HuH-7.5 (cell line): ENCODE data around the gene SLC22A3.

ENCODE experiments used
- DNase-seq: peaks from one replicate; pipeline ENCODE4 v3.0.0; 2011; ENCODE audit warnings: low spot score

SLC22A3 gene

DNA sequence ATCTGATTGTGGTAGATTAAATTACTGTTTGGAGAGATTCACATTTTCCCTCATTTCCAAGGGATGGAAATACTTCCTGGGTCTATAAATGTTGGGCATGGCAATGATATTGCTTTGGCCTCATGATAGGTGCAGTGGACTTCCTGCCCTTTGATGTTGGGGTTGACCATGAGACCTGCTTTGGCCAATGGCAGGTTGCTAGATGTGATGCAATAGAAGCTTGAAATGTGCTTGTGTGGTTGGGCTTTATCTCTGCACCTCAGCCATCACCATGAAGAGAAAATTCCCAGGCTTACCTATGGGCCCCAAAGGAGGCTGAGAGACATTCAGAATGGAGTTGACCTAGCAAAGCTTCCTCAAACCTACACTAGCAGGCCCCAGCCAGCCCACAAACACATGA lies 69.4 kb downstream of the SLC22A3 start:
- DNase-seq = no peak

GRCh38 chr6:160418370-160418769 lies 70.2 kb downstream of the SLC22A3 start:
- DNase-seq = no peak

DNA sequence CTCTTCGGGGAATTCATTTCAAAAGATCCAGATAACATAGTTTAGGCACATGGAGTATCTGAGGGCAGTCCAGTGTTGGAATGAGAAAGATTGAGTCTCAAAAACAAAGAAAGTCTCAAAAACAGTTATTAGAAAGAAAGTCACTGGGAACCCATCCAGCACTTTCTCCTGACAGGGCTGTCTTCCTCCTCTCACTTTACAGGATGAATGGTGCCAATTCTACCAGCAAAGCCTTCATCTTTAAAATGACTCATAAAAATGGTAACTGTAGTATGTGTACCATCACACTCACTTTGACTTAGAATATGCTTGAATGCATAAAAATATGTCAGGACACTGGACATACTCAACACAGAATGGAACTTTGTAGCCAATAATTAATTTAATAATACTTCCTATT lies 71.3 kb downstream of the SLC22A3 start:
- no peak for DNase-seq

- no peak for DNase-seq
Observed at GRCh38 chr6:160420253-160420968, 72.2 kb downstream of the SLC22A3 start.

- DNase-seq = no peak
Observed at GRCh38 chr6:160420969-160421556, 72.9 kb downstream of the SLC22A3 start.

DNA sequence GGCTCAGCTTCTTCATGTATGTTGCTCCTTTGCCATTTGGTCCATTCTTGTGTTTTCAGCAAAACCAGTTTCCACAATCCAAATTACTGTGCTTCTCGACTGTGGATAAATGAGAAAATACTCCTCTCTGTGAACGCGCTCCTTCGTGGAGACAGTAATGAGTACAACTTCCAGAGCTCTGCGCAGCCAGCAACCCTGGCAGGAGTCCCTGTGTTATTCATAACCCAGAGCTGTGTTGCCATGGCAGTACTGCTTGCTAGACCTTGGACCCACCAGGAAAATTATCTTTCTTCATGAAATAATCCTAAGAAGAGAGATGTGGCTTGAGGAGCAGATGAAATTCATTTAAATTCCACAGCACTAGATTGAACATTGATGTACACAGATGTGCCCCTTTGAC lies 73.7 kb downstream of the SLC22A3 start:
- DNase-seq = no peak

DNA sequence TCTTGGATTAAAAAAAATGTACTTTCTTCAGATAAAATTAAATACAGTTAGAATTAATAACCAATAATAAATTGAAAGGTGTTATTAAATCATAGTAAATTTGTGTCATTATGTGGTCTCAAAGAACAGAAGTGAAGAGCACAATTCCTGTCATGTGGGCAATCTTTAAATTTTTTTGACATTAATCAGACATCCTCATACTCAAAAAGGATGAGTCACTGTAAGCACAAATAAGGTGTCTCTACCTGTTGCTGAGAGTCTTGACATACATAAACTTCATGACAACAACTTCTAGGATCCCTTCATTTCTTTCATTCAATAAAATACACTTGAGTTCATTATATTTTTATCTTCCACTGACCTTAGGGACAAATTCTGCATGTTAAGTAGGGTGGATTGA lies 76.1 kb downstream of the SLC22A3 start:
- no peak for DNase-seq

- no peak for DNase-seq
Observed at GRCh38 chr6:160426136-160426535, 78.0 kb downstream of the SLC22A3 start.

- DNase-seq = no peak
Observed at GRCh38 chr6:160427312-160428068, 79.3 kb downstream of the SLC22A3 start.

DNA sequence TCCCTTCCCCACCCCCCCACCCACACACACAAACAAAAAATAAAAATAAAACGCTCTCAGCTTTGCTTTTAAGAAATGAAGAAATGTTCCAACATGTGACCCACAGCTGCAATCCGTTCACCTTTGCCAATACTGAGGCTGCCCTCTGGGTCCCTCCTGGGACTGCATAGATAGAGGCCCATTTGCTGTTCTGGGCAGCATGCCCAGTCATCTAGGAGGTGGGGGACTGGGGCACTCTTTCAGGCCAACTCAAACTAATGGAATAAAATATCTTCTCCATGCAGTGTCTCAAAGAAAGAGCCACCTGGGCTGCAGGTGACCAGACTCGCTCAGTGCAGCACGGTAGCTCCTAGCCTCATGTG lies 79.9 kb downstream of the SLC22A3 start:
- no peak for DNase-seq

- DNase-seq = no peak
Observed at GRCh38 chr6:160428818-160429619, 80.8 kb downstream of the SLC22A3 start.

DNA sequence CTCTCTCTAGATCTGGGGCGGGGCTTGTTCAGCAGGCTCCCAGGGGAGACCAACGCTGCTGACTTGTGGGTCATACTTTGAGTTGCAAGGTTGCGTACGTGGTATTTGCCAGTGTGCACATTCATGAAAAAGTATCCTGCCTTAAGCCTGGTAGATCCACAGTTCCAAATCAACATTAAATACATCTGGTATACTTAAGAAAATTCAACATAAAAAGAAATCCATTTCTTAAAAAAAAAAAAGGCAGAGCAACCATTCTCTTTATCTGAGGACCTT lies 81.4 kb downstream of the SLC22A3 start:
- no peak for DNase-seq

DNA sequence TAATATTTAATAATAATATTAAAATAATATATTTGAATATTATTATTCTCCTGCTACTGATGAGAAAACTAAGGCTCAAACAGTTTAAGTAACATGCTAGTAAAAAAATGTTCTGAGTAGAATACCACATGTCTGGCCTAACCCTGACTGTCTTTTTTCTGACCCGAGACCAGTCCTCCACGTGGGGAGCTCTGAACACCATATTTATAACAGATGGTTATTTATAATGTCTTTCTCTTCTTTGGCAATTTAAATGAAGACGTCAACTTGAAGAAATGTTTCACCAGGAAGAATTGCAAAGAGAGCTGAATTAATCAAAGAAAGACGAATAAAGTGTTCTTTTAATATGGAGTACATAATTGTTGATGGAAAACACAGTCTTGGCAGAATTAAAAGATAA lies 82.0 kb downstream of the SLC22A3 start:
- no peak for DNase-seq

DNA sequence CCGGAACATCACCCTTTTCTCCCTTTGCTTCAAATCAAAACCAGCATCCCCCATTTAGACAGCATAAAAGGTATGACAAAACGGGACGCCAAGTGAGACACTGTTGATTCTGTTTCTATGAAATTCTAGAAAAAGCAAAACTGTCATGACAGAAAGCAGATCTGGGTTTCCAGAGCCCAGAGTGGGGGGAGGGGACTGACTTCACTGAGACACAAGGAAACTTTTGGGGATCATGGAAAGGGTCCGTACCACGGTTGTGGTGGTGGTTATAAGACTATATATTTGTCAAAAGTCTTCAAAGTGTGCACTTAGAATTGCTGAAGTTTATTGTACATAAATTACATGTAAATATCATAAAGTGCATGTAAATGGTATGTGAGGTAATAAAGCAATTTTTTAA lies 82.6 kb downstream of the SLC22A3 start:
- DNase-seq = no peak

- no peak for DNase-seq
Observed at GRCh38 chr6:160431226-160431625, 83.0 kb downstream of the SLC22A3 start.

DNA sequence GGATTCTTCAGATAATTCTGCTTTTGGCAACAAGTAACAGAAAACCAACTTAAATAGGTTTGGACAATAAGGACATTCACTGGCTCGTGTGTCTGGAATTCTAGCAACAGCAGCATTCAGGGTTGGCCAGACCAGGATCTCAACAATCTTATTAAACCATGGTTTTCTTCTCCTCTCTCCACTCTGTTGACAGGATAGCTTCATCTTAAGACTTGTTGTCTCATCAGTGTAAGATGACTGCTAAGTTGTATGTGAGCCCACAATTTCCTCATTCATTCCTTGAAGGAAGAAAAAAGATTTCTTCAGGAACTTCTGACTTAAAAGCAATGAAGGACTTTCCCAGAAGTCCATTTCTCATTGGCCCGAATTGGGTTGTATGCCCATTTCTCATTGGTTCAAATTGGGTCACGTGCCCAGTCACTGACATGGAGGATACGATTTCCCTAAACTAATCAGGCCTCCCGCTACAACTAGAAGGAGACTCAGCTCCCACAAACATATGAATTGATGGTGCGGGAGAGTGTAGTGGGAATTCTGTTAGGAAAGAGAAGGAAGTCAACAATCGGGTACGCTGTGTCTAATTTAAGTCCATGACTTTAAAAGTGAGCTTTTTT lies 83.7 kb downstream of the SLC22A3 start:
- no peak for DNase-seq

DNA sequence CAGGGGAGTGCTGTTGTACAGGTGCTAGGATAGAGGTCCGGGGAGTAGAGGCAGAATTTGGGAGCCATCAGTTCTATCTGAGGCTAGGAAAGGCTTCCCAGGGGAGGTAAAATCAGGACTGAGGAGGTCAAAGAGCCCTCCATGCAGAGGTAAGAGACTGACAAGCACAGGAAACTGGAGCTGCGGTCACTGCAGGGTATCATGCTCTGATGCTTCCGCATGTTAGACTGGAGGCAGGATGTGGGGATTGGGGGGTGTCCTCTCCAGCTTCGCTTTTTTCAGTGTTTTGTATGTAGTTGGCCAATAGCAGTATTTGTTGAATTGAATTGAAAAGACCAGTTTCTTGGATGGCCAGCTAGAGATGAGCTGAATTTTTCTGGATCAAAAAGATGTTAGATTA lies 87.8 kb downstream of the SLC22A3 start:
- DNase-seq = no peak

- DNase-seq = no peak
Observed at GRCh38 chr6:160437154-160437553, 89.0 kb downstream of the SLC22A3 start.

DNA sequence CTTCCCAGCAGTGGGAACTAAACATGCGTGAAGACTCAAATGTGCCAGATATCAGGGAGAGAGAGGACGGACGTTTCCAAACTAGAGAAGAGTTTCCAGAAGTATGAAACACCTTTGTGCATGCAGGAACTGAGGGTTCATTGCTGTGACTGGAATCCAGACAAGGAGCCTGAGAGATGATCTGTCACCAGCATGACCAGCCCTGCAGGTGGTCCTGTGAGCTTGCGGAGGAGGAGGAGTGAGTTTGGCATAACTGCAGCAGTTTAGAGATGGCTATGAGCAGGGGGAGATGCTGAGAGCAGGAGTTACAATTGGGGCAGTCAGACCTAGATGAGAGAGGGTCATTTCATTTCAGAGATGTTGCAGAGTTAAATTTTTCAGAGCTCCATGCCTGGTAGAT lies 89.6 kb downstream of the SLC22A3 start:
- DNase-seq = no peak

GRCh38 chr6:160438481-160438880 lies 90.3 kb downstream of the SLC22A3 start:
- DNase-seq = no peak

DNA sequence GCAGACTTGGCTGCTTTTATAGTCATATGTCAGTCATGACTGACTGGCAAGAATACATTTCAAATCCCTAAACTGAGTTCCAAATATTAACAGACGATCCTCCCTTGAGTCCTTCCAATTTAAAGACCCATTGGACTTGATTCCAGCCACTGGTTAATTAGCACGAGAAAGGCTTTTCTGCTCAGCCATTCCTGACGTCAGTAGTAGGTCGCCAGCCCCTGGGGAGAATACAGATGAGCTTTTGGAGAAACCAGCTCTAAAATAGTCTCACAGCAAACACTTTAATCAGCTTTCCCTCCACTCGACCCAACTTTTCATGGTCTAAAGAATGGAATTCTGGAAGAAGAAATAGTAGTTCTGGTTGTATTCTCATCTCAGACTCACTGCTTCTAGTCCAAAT lies 91.6 kb downstream of the SLC22A3 start:
- DNase-seq = no peak

DNA sequence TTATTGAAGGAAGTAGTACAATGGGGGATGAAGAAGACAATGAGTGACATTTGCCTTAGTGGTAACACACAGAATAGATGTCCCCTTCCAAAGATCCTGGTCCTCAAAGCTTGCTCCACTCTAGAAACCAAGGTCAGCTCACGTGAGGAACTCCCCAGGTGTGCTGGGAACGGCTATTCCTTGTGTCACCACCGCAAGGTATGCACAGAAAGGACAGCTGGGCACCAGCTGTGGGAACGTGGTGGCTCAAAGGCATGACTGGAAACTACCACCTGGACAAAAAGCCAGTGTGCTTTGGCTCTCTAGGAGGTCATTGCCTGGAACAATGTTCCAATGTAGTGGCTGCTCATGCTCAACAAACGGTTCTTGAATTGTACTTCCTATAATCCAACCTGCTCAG lies 94.0 kb downstream of the SLC22A3 start:
- DNase-seq = no peak

DNA sequence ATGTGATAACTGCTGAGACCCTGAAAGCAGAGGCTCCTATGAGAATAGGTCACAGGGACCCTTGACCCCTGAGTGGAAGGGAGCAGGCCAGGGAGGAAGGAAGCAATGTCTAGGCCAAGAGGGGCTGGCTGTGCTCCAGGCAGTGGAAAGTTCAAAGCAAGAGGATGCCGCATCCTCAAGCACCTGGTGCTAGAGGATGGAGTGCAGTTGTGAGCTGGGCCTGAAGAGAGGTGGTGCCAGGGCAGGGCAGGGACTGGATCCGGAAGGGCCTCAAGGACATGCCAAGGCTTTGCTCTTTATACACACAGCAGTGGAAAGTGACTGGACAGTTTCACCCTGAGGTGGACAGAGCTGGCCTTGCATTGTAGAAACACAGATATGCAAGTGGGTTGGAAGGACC lies 97.0 kb downstream of the SLC22A3 start:
- DNase-seq = no peak
